HT1080 (cell line): ENCODE data around the gene MSL3B.
"Not testable (repeated sequence)": the region's sequence is repeated elsewhere in the genome, so short reads cannot be mapped to it uniquely, and the experiment has no call there.

Experiments
- DNase-seq: peaks from one replicate; pipeline ENCODE4 v3.0.0-alpha.2; 2015; ENCODE audit warnings: low read depth

The MSL3B gene

DNA sequence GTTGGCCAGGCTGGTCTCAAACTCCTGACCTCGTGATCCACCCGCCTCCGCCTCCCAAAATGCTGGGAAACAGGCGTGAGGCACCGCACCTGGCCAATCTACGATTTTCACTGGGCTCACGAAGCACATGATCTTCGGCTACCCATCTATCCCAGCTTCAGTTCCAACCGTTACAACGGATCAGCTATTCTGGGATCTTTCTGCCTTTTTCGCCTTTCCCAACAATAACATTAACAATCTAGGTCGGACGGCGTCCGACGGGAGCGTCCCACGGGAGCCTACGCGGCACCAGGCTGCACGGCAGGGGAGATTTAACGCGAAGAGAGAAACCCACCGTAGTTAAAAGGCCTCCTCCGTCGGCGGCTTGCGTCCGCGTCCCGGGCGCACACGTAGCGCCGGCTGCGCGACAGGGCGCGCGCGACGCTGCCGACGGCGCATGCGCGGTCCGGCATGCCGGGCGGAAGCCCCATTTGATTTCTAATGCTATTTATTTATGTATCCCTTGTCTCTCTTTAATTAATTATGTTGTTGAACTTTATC, at the start of gene MSL3B:
Gene MSL3B, minus strand, starts transcription at position 394 of the 540 bp plus-strand sequence.
- peak; percentile 38 for DNase-seq

DNA sequence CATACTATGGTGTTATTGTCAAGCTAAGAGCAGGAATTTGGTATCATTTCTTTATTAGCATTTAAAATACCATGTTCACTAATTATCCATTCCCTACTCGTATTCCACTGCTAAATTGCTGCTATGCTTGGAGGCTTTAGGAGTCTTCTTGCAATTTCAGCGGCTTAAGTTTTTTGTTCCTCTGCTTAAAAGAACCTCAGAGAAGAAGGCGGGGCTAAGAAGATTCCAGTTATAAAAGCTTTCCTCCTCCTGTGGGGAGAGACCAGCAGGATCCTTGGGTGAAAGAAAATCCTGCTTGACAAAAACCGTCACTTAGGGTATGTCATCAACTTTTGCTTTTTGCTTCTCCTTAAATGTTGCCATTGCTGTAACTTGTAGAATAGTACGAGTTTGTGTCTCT, 48.9 kb upstream of the MSL3B start, which contains the start of gene TRPM8:
Gene TRPM8, plus strand, starts transcription at position 258 of the 400 bp plus-strand sequence. CDS start 9,165 bp downstream, outside the sequence.
- no peak for DNase-seq

DNA sequence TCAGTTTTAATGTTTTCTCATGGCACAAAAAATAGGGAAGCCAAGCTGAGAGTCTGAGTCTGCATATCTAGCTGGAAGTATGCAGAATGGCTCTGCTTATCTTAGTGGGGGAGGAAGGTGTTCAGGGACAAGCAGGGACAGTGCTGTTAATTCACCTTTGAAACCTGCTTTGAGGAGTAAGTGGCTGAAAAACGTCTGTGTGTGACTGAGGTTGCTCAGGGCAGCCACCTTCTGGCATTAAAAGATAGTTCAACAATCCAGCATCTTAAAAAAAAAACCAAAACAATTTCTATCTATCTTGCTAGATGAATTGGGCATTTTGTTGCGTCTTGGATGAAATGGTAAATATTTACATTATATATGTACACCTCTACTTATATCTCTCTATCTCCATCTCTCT, 46.9 kb upstream of the MSL3B start:
- no peak for DNase-seq

DNA sequence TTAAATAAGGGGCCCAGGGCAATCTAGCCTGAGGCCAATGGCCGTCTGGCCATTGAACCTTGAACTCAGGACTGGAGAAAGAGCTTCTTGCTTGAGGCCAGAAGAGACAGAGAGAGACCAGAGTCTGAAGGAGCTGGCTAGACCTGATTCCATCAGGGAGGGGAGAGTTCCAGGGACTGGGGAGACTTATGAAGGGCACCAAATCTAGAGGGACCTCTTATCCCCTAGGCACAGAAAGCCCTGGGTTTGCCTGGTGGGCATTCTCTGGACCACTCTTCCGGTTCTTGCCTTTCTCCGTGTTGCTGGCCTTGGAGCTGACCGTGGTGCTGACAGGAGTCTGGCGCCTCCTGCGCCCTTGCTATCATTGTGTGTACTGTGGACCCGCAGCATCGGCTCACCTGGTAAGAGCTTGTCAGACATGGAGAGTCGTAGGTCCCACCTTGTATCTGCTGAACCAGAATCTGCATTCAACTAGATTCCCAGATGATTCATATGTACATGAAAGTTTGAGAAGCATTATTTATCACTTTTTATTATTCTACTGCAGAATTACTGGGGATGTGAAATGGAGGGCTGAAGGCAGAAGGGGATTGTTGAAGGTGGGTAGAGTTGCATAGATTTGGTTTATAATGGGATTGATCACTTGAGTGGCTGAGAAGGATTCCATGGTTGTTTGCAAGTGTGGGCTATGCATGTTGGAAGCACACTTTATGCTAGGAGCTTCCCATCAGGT, 44.7 kb upstream of the MSL3B start:
- peak; percentile 34 for DNase-seq

DNA sequence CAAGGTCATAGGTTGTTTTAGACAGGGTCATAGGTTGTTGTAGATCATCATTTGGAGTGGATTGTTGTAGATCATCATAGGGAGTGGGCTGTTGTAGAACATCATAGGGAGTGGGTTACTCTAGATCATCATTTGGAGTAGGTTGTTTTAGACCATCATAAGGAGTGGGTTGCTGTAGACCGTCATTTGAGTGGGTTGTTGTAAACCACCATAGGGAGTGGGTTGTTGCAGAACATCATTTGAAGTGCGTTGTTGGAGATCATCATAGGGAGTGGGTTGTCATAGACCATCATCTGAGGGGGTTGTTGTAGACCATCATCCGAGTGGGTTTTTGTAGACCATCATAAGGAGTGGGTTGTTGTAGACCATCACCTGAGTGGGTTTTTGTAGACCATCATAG, 39.4 kb upstream of the MSL3B start:
- no peak for DNase-seq

DNA sequence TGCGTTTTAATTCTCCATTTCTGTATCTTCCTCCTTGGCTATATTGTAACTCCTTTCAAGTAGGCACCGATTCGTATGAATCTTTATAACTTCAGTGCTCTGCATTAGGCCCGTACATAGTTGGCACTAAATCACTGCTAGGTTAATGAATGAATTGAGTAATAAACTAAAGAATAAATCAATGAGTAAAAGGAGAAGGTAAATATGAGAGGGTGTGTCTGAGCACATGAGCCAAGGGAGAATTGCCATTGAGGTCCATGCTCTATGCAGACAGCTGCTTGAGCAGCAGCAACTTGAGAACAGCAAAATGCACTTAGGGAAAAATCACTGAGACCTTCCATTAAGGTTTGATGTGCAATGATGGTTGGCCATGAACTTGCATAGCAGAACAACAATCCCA, 37.8 kb upstream of the MSL3B start:
- DNase-seq: no peak

DNA sequence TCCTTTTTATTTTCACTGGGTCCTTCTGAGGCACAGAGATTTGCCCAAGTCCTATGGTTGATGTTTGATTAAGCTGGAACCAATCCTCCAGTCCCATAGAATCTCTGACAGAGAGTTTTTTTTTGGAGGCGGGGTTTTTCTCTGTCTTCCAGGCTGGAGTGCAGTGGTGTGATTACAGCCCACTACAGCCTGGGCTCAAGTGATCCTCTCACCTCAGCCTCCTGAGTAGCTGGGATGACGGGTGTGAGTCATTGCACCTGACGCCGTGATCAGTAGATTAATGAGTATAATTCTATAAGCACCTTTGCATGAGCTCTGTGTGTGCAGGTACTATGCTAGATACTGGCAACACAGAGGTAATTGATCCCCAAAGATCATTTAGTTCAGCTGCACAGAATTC, 33.7 kb upstream of the MSL3B start:
- DNase-seq: no peak

DNA sequence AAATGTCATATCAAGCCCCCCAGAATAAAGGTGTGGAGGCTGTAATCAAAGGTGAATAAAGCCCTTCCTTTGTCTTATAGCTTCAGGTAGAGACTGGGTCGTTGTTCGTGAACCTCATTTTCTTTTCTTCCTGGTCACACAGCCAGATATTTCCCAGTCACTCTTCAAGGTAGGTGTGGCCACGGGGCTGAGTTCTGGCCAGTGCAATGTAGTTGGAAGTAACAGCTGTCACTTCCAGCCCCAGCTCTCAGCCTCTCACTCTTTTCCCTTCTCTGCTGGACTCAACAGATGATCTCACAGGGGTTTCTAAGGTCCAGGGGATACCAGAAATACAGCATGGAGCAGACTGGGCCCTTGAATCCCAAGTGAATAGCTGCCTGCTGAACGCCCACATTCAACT, 33.2 kb upstream of the MSL3B start:
- no peak for DNase-seq

DNA sequence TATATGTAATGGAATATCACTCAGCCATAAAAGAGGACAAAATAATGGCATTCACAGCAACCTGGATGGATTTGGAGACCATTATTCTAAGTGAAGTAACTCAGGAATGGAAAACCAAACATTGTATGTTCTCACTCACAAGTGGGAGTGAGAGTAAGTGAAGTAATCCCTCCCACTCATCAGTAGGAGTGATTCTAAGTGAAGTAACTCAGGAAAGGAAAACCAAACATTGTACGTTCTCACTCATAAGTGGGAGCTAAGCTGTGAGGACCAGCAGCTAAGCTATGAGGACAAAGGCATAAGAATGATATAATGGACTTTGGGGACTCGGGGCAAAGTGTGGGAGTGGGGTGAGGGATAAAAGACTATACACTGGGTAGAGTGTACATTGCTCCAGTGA, 28.1 kb upstream of the MSL3B start:
- not testable (repeated sequence) for DNase-seq

DNA sequence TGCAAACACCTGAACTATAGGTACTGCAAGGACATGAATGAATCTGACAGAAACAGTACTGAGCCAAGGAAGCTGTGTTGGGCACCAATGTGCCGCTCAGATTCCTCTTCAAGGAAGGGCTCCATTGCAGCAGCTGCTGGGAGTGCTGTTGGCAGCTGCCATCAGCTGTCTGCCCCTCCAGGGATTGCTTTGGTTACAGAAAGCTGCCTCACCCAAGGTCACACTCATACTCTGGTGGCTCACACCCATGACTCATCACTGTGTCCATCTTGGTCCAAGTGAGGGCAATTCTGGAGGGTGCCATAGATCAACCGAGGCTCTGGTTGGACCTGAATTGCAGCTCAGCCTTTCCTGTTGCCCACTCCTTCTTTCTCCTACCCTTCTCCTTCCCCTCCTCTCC, 24.6 kb upstream of the MSL3B start:
- DNase-seq: peak; percentile 2

DNA sequence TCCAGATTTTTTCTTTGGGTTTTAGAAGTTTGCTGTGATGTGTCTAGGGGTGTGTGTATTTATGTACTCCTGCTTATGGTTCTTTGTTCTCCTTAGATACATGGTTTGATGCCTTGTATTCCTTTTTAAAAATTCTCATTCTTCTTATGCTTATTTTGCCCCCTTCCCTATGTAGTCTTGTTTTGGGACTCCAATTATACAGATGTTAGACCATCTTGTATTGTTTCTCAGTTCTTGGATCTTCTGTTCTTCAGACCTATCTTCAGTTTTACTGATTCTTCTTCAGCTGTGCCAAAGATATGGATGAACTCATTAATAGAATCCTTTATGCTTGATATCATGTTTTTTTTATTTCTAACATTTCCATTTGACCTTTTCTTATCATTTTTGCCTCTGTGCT, 14.2 kb upstream of the MSL3B start:
- no peak for DNase-seq

DNA sequence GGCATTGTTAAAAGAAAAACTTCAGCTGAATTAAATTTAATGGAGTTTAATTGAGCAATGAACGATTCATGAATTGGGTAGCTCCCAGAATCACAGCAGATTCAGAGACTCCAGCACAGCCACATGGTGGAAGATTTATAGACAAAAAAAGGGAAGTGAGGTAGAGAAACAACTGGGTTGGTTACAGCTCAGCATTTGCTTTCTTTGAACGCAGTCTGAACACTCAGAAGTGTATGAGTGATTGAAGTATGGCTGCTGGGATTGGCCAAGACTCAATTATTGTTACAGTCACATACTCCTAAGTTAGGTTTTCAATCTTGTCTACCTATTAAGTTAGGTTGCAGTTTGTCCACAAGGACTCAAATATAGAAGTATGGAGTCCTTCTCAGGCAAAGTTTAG, 3.9 kb upstream of the MSL3B start:
- DNase-seq: not testable (repeated sequence)

DNA sequence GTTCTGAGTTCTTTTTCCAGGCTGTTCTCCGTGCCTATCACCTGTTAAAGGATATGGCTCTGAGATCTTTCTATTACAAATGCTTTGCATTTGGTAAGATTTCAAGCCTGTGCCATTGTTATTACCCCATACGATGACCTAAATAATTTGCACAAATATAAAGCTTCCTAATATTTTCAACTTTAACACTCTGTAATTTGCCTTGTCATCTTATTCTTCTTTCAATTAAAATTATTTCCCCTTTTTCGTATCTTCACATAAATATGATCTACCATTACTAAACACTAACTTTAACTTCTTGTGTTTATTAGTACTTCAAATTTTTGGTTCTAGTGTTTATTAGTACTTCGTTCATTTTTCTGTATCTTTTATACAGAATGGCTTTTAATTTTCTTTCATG, 3.2 kb upstream of the MSL3B start:
- no peak for DNase-seq

DNA sequence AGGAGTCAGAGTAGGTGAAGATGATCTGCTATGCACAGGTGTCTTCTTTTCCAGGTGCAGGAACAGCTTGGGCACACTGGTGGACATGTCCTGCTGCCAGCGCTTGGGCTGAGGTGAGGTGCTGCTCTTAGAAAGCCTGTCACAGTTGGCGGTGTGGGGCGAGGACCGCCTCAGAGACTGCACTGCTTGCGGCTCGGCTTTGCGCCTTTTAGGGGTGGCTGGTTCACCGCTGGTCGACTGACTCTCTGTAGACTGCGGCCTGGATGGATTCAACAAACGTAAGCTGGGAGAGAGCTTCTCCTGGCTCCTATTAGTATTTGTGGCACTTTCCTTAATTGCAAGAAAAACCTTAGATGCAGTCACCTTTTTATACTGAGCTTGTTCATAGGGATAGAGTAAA, 1.7 kb downstream of the MSL3B start:
- DNase-seq: no peak

DNA sequence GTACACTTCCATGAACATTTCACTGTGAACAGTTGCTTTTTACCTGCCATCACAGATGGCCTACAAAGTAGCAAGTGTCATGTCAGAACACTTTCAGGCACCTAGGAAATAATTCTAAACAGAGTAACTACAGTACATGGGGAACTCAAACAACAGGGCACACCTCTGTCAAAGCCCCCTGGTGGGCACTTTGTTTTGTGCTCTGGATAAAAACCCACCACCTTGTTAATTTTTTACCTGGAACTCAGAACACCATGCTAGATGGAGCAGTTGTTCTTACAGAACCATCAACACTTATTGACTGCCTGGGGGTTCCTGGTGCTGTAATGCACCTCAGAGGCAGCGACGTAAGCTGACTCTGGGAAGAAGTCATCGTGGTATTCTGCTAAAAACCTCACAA, 2.3 kb downstream of the MSL3B start:
- DNase-seq: no peak

DNA sequence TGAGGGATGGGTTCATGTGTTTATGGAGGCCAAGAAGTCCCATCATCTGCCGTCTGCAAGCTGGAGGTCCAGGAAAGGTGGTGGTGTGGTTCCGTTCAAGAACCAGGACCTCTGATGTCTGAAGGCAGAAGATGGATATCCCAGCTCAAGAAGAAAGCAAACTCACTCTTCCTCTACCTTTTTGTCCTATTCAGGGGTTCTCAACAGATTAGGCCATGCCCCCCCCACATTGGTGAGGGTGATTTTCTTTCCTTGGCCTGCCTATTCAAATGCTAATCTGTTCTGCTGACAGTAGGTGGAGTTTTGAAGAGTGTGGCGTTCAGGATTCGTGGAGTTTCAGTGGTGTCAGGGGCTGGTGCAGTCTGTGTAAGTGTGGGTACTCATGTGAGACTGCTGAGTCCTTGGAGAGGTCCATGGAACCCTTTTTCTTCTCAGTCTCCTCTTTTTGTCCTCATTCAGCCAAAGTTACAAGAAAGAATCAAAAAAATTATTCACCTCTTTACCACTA, 5.9 kb downstream of the MSL3B start:
- DNase-seq: no peak

DNA sequence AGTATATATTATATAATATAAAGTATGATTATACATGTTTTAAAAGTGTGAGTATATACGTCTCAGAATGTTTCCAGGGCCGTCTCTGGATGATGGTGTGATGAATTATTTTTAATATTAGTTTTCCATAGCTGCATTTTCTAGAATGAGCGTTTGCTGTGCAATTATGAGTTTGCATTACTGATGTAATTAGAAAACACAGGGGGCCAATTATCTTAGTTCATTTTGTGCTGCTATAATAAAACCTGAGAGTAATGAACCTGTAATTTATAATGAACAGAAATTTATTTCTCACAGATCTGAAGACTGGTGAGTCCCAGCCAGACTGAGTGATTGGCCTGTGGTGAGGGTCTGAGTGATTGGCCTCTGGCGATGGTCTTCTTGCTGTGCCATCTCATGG, 9.9 kb downstream of the MSL3B start:
- no peak for DNase-seq

DNA sequence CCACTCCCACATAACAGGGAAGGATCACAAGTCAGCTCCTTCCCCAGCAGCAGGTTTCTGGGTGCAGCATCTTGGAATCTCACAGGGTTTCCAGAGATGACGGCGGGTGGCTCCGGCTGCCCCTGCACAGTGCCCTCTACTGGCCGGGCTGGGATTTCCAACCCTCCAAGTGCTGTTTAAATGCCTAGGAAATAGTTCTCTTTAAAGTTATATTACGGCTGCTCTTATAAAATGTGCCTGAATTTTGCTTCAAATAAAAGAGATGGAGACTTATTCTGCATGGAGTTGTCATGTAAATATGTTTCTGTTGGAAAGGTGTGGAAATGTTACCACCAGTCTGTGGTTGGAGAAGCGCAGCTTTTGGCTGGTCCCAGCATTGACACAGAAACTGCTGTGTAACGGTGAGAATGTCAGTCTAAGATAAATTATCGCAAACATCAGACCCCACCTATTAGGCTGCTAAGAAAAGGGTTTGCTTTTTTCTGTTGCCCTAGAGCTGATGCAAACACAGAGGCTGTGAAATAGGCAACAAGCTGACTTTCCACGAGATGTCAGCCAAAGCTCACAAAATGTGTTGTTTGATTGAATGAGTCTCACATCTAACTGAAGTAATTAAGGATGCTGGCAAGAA, 10.6 kb downstream of the MSL3B start:
- DNase-seq: peak; percentile 44

DNA sequence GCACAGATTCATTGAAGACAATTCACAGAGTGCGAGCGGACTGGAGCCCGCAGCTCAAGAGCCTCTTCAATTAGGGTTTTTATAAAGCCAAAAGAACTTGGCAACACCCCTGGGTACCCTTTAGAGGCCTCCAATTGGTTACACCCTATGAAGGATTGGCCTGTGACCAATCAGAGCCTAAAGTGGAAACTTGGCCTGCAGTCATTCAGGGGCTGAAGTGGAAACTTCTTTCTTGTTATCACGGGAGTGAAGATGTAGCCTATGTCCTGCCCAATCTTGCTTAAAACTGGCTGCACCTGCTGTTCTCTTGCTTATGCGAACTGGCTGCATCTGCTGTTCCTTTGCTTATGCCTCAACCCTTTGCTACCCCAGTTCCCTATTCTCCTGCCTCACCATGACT, 12.0 kb downstream of the MSL3B start:
- DNase-seq: no peak

DNA sequence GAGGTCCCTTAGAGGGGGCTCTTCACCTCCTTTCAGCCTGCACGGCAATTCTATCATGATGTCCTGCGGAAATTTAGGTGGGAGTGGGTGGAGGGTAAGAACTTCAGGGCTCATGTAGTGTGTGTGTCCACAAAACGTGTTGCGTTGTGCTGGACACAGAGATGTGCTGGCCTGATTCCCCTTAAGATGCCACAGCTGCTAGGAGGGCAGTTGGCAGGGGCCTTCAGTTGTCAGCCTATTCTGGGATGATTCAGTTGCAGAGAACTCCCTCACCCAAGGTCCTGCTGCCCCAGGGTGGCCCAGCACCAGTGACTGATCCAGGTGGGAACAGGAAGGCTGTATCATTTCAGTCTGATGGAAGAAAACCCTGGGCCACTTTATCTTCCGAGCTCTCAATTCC, 12.8 kb downstream of the MSL3B start:
- no peak for DNase-seq

DNA sequence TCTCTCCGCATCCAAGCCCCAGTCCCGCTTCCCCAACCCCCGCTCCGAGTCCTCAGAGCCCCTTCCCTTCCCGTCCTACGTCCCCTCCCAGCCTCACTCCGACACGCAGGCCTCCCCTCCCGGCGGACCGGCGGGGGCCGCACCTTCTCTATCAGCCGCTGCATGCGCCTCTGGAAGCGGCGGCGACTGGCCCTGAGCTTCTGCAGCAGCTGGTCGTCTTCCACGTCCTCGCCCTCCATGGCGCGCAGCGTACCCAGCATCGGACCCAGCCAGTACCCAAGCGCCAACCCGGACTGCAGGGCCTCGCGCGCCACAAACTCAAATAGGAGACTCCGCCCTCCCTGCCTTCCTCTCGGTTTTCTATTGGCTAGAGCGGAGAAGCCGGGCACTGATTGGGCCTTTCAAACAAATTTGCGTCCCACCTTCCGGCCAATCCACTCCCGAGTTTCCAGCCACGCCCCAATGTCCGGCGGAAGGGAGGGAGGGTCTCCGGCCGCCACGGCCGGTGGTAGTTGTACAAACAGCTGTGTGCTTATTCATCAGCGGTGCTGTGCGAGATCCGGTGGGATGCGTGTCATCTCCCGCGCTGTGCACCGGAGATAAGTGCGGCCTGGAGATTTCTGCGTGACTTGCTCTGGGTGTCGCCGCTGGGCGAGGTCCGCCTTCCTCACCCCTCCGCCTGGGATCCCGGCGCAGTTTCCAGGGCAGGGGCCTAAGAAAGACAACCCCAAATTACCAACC, 13.8 kb downstream of the MSL3B start, which contains the start of gene HJURP:
Gene HJURP, minus strand, starts transcription at position 295 of the 741 bp plus-strand sequence. Its CDS starts 35 bp downstream, at position 260.
- DNase-seq: peak; percentile 99

DNA sequence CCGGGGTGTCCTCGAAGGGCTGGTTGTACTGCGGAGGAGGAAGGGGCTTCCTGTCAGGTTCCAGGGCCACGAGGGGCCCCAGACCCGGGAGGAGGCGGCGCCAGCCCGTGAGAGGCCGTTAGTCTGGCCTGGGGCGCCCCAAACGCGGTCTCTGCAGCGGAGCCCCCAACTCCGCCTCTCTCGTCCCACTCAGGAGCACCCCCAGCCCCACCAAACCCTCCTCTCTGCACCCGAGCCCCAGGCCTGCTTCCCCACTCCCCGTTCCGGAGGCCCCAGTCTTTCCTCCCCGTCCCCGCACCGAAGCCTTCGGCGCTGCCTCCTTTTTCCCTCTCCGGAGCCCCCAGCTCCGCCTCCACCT, 14.3 kb downstream of the MSL3B start:
- DNase-seq: no peak
